HuH-7.5 (cell line): ENCODE measurements around the gene MMP15.
A peak's percentile ranks its signal among the peaks of the same experiment; 100 is the strongest.
"Not testable (repeated sequence)": the region's sequence is repeated elsewhere in the genome, so short reads cannot be mapped to it uniquely, and the experiment has no call there.

Experiments
- DNase-seq: peaks from one replicate; pipeline ENCODE4 v3.0.0; 2011; ENCODE audit warnings: low spot score

The MMP15 gene

GRCh38 chr16:58025351-58026138 lies at the start of gene MMP15:
Gene MMP15 (plus strand): TSS chr16:58025754. CDS start chr16:58026351, 597 bp downstream.
- DNase-seq = peak; percentile 72

DNA sequence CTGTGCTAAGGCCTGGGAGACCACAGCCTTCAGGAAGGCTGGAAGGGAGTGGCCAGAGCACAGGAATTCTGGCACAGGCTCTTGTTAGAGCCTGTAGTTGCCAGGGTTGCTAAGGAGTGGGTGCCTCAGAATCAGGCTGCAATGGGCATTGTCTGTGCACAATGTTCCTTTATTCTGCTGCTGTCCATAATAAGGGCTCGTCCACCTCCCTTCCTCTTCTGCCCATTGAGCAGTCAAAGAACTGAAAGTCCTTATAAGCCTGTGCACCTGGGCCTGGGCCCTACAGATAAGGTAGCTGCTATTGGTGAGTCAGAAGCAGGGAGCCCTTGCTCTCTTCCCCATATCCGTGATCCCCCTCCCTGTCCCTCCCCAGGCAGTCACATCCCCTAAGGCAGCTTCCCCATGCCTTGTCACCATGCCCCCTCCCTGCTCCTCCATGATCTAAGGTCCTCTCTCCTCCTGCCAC lies 49.2 kb upstream of the MMP15 start:
- no peak for DNase-seq

- DNase-seq = no peak
These were observed 48.0 kb upstream of the MMP15 start for GRCh38 chr16:57977418-57978069.

GRCh38 chr16:57978070-57978465 lies 47.5 kb upstream of the MMP15 start:
- DNase-seq = not testable (repeated sequence)

- DNase-seq = no peak
These were observed 46.5 kb upstream of the MMP15 start for GRCh38 chr16:57979006-57979585.

- DNase-seq = no peak
These were observed 43.9 kb upstream of the MMP15 start for GRCh38 chr16:57981636-57982035.

- DNase-seq = no peak
These were observed 43.2 kb upstream of the MMP15 start for GRCh38 chr16:57982385-57982784.

GRCh38 chr16:57984443-57985203 lies 40.9 kb upstream of the MMP15 start:
- no peak for DNase-seq

DNA sequence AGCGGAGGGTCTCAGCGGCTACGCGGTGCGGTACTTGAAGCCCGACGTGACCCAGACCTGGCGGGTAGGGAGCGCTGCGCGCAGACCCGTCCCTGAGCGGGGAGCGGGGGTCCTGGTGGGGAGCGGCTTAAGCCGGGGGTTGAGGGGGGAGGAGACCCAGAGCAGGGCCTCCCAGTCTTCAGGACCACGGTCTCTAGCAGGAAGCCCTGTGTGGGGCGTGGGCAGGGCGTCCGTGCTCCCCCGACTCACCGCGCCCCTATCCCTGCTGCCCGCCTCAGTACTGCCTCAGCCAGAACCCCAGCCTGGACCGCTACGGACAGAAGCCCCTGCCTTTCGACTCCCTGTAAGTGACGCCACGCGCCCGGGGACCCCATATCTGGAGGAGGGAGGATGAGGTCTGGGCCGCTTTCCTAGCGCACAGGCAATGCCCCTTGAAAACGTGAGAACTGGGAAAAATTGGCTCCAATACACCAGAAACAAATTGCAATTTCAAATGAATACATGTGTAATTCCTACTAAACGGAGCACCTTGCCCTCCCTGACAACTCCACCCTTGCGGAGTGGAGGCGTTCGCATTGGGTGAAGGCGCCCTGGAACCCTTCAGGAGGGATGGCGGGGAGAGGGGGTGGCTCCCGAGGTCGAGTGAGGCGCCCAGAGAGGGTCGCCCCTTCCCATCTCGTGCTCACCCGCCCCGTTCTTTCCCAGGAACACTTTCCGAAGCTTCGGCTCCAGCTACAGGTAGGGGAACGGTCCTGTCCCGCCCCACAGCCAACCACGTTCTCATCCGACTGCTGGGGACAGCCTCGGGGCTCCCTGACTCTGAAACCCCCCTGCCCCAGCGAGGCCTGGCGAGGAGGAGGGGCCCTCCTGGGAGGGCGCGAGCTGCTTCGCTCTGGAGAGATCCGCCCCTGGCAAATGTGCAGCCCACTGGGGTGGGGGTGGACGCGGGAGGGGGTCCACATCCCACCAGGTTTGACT lies 40.1 kb upstream of the MMP15 start:
- DNase-seq = no peak

DNA sequence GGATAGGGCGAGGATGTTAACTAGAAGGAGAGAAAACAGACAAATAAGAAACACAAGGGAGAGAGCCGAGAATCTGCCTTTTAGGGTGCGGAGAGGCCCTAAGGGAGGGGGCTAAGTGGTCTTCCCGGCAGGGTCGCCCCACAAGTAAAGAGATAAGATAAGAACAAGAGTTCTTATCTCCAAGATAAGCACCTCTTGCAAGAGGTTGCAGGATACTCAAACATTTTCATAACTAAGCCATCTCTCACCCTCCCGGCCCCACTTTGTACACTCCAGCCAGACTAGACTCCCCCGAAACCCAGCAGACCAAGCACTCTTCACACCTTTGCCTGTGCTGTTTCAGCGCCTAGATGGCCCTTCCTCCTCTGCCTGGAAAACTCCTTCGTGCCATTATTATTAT lies 39.4 kb upstream of the MMP15 start:
- no peak for DNase-seq

- no peak for DNase-seq
These were observed 37.9 kb upstream of the MMP15 start for GRCh38 chr16:57987441-57988177.

DNA sequence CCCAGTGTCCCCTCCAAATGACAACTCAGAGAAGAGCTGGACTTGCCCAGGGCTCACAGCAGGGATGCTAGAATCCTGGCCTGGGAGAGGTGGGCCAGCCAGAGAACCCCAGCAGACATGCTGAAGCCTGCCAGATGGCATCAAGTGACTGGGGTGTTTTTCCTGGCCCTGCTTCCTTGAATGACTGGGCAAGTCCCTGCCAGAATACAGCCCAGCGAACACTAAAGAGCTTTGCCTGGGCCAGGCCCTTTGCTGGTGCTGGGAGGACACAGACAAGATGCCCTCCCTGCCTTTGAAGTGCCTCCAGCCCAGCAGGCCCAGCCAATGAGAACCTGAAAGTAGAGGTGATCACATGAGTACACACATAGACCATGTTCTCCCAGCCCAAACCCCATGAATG lies 36.6 kb upstream of the MMP15 start:
- no peak for DNase-seq

DNA sequence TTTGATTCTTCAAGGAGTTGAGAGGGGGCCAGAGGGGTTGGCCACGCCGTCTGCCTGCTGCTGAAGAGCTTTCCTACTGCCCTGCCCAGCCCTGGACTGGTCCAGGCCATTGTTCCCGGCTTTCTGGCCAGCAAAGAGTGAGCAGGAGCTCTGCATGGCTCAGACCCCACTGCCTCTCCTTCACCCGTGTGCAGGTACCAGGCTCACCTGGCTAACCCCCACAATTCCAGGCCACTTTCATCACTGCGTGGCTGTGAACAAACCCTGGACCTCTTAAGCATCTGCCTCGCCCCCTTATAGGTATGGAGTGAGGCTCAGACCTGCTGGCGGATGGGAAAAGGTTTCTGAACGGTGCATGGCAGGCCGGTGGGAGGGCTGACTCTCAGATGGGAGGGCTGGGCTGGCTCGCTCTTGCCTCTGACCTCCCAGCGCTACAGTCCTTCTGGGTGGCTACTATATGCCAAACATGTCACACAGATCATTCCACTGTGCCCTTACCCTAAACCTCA lies 33.9 kb upstream of the MMP15 start:
- DNase-seq = no peak

DNA sequence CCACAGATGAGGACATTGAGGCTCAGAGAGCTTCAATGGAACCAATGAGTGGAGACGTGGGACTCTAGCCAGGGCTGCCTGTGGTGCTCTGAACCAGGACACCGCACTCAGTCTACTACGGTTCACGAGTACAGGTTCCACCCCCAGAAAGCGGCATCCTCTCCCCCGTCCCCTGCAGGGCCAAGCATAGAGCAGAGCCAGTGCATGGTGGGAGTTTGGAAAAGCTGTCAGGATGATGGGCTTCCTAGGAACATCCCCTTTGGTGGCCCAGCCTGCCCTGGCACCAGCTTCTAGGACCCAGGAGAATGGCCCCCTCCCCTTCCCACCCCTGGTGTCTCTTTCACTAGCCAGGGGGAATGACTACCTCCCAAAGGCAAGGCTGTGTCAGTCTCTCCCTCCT lies 33.5 kb upstream of the MMP15 start:
- DNase-seq = no peak

DNA sequence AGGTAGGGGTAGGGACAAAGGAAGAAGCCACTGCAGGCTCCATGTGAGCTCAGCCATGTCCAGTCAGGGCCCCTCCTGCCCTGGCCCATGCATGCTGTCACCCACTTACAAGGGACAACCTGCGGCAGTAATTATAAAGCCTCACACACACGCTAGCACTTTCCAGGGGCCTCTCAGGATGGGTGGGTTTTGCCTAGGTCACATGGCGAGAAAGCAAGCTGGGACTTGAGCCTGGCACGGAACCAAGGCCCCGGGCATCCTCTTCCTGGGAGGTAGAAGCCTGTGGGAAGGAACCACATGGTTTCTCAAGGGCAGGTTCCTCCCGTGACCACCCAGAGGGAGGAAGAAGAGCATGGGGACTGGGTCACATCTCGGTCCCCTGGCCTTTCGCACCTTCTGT lies 32.1 kb upstream of the MMP15 start:
- DNase-seq = no peak

DNA sequence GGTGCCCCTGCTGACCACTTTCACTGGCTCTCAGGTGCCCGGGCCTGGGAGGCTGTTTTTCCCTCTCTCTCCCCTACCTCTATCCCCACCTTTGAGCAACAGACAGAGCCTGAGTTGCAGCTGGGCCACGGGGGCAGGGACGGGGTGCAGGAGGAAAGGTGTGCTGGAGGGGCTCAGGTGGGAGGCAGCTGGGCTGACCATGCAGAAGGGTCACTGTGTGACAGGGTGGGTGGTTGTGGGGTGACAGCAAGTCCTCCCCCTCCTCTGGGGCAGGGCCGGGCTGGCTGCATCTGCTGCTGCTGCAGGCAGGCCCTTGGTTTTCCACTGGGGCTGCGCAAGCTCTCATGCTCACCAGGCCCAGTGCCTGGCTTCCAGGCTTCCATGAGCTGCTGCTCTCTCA lies 31.7 kb upstream of the MMP15 start:
- DNase-seq = no peak

DNA sequence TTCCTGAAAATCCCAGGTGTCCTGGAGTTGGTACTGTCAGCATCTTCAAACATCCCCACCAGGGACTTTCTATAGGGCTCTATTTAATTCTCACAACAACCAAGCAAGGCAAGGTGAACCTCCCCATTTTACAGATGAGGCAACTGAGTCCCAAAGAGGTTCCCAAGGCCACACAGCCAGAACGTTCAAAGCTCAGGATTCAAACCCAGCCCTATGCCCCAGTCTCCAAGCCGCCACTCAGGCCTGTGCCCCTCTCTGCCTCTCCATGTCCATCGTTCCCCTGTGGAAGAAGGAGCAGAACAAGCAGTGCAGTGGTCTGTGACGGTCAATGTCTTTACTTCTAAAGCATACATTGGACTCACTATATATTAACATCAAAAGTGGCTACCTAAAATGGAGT lies 31.2 kb upstream of the MMP15 start:
- DNase-seq = no peak

GRCh38 chr16:57994778-57995177 lies 30.8 kb upstream of the MMP15 start:
- DNase-seq = peak; percentile 75

DNA sequence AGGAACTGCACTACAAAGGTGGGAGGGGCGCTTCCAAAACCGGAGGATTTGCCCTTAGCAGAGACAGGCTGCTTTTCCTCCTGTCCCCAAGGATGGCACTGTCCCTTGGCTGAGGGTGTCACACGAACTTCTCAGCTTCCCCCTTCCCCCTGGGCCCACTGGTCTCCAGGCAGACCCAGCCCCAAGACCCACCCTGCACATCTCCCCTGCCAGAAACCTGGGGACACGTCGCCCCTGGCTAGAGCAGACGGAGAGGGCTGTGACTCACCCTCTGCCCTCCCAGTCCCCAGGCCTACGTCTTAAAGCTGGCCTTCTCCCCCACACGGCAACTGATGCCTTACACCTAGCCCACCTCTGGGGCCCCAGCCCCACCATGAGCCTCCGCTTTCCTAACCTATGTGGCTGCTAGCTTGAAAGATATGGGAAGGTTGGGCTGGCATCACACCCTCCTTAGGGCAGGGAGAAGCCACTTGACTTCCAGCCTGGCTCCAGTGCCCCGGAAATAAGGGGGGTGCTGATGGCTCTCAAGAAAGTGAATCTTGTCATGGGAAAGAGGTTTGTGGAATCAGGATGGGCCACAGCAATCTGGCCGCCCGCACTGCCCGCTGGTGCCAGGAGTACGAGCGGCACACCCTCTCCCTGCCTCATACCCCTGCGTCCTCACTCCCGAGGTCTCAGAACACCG lies 29.7 kb upstream of the MMP15 start:
- DNase-seq = no peak
